Neural crest cell (in vitro differentiated cells): Measurements from ENCODE around the gene OSBPL9. TPM values are rescaled to one million over a fixed set of nuclear protein-coding genes. Genes with fewer than 3 reads are reported as not detected.

Source experiments
- DNase-seq: peaks from one replicate; pipeline ENCODE4 v3.0.0; 2021; ENCODE audit warnings: low read depth, mixed read lengths, low spot score
- H3K27ac Mint-ChIP-seq: one replicate; pipeline ENCODE4 v1.8.0; 2021; ENCODE audit warnings: mild to moderate bottlenecking, mixed read lengths; ENCODE audit not compliant: unreplicated experiment
- H3K27me3 Mint-ChIP-seq: 2 replicates; pipeline ENCODE4 v1.8.0; 2021; ENCODE audit warnings: low read depth, mild to moderate bottlenecking, mixed read lengths
- H3K36me3 Mint-ChIP-seq: 2 replicates; pipeline ENCODE4 v1.8.0; 2021; ENCODE audit warnings: low read depth, mild to moderate bottlenecking, mixed read lengths
- H3K4me1 Mint-ChIP-seq: 2 replicates; pipeline ENCODE4 v1.8.0; 2021; ENCODE audit warnings: mixed read lengths
- H3K4me3 Mint-ChIP-seq: one replicate; pipeline ENCODE4 v1.8.0; 2021; ENCODE audit warnings: mild to moderate bottlenecking, mixed read lengths
- H3K9me3 Mint-ChIP-seq: 2 replicates; pipeline ENCODE4 v1.8.0; 2021; ENCODE audit warnings: mixed read lengths
- CTCF ChIP-seq: fragments of 200-600 bp; sonication (generic); conservative IDR thresholded peaks from 2 replicates; pipeline ENCODE4 v1.5.0; 2021; ENCODE audit warnings: antibody characterized with exemption, mild to moderate bottlenecking
- total RNA-seq: library from RNA; stranded (reverse); gene quantifications from 2 replicates; pipeline ENCODE4 v1.2.1, GENCODE V29; 2021

Gene OSBPL9
- total RNA-seq, 1 donor from 2014 or later: 76.7 TPM

GRCh38 chr1:51649593-51650091, 32.8 kb downstream of the OSBPL9 start:
- Mint-ChIP-seq H3K4me3 (no peak overlapping the region), H3K4me1 (peaks cover 8% of the 10 kb centered on the region), H3K36me3 (no peaks in the 10 kb centered on the region), H3K27ac (no peak overlapping the region), H3K9me3 (no peaks in the 10 kb centered on the region), H3K27me3 (no peaks in the 10 kb centered on the region)
- no peak for DNase-seq
- no peak for TF ChIP-seq CTCF

DNA sequence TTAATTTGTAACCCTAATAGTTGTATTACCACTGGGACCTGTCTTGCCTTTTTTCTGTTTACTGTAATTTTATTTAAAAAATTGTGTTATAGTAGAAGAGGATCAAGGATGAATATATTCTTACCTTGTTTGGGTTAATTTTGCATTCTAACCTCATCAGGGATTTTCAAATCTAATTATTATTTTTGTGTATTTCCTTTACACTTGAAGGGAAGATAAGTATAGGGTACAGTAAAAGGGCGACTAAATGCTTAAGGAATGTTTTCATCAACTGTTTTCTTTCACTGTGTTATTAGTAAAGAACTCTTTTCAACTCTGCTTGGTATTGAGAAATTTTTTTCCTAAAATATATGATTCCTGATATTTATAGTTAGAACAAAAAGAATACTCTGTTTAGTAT, 33.3 kb downstream of the OSBPL9 start:
- no peaks in the 10 kb centered on the region for H3K27me3 Mint-ChIP-seq
- no peaks in the 10 kb centered on the region for H3K9me3 Mint-ChIP-seq
- DNase-seq: no peak
- TF ChIP-seq CTCF: no peak
- H3K4me3 Mint-ChIP-seq: no peak overlapping the region
- peaks cover 8% of the 10 kb centered on the region for H3K4me1 Mint-ChIP-seq
- H3K36me3 Mint-ChIP-seq: no peaks in the 10 kb centered on the region
- no peak overlapping the region for H3K27ac Mint-ChIP-seq

DNA sequence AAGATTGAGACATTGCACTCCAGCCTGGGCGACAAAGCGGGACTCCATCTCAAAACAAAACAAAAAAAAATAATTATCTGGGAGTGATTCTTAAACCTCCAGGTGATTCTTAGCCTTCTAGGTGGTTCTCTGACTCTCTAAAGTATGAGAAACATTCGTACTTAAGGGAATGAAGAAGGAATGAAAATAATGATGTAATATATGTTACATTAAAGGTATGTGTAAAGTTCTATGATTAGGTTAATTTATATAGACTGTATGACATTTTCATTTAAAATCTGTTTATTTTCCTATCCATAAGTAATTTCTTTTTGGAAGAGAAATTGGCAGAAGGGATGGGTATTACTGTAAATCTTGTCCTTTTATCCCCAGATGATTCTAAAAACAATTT, 34.7 kb downstream of the OSBPL9 start:
- TF ChIP-seq CTCF: no peak
- no peak overlapping the region for H3K4me3 Mint-ChIP-seq
- no peak overlapping the region for H3K27ac Mint-ChIP-seq
- peaks cover 8% of the 10 kb centered on the region for H3K4me1 Mint-ChIP-seq
- H3K9me3 Mint-ChIP-seq: no peaks in the 10 kb centered on the region
- no peaks in the 10 kb centered on the region for H3K27me3 Mint-ChIP-seq
- no peak for DNase-seq
- H3K36me3 Mint-ChIP-seq: no peaks in the 10 kb centered on the region

GRCh38 chr1:51652599-51652998, 35.7 kb downstream of the OSBPL9 start:
- Mint-ChIP-seq H3K27ac (no peak overlapping the region), H3K9me3 (no peaks in the 10 kb centered on the region), H3K4me1 (peaks cover 8% of the 10 kb centered on the region), H3K36me3 (no peaks in the 10 kb centered on the region), H3K27me3 (no peaks in the 10 kb centered on the region), H3K4me3 (no peak overlapping the region)
- TF ChIP-seq CTCF: no peak
- DNase-seq: no peak

- Mint-ChIP-seq H3K36me3 (no peaks in the 10 kb centered on the region), H3K27me3 (no peaks in the 10 kb centered on the region), H3K4me1 (peaks cover 8% of the 10 kb centered on the region), H3K4me3 (no peak overlapping the region), H3K9me3 (no peaks in the 10 kb centered on the region), H3K27ac (no peak overlapping the region)
- no peak for DNase-seq
- no peak for TF ChIP-seq CTCF
Observed at GRCh38 chr1:51653127-51653526, 36.2 kb downstream of the OSBPL9 start.

- no peaks in the 10 kb centered on the region for H3K4me1 Mint-ChIP-seq
- H3K9me3 Mint-ChIP-seq: no peaks in the 10 kb centered on the region
- no peak for DNase-seq
- no peak overlapping the region for H3K27ac Mint-ChIP-seq
- H3K36me3 Mint-ChIP-seq: no peaks in the 10 kb centered on the region
- no peak overlapping the region for H3K4me3 Mint-ChIP-seq
- H3K27me3 Mint-ChIP-seq: no peaks in the 10 kb centered on the region
- TF ChIP-seq CTCF: no peak
Observed at GRCh38 chr1:51654000-51654399, 37.1 kb downstream of the OSBPL9 start.
